A549 (cell line): ENCODE measurements around the gene MBP. TPM values are rescaled to one million over a fixed set of nuclear protein-coding genes. Genes with fewer than 3 reads are reported as not detected.

ENCODE experiments used
- ATAC-seq, 2 experiments: fragments of 200-7000 bp in 1 of 2; fragments of >200 bp in 1 of 2; cut with Nextera tagmentation in 1 of 2; cut with Tn5 transposase in 1 of 2; 3 replicates each; pipeline versions ENCODE4 v1.8.0 to v1.9.1; 2018 to 2020; ENCODE audit warnings: mild to moderate bottlenecking in 1 of 2, moderate library complexity in 1 of 2
- CTCF ChIA-PET: fragments of 300-600 bp; sonication (Branson Sonifier 250); formaldehyde crosslinking; extraction: SDS; loops from one replicate; lab custom pipeline; 2021; ENCODE audit warnings: antibody characterized with exemption, inconsistent platforms; lab: Yijun Ruan, JAX
- POLR2A ChIA-PET: fragments of 350-600 bp; formaldehyde crosslinking; extraction: SDS; loops from one replicate; lab custom pipeline; 2021; ENCODE audit warnings: antibody characterized with exemption, inconsistent platforms; lab: Yijun Ruan, JAX
- DNase-seq, 2 experiments: peaks; one replicate each; pipeline versions ENCODE4 v3.0.0 to v3.0.0-alpha.2; 2011 to 2016; ENCODE audit warnings: low read depth in 1 of 2, low spot score in 1 of 2
- FAIRE-seq: peaks from 2 replicates; lab custom pipeline; 2011; peaks lifted over from hg19 to GRCh38; lab: Jason Lieb, UNC
- H3K27ac ChIP-seq, 2 experiments: fragments of >200 bp; sonication (Bioruptor Twin); formaldehyde crosslinking; 3 replicates each; pipeline ENCODE4 v1.5.1; 2016 to 2017
- H3K4me1 ChIP-seq: fragments of >200 bp; sonication (Bioruptor Twin); formaldehyde crosslinking; 3 replicates; pipeline ENCODE4 v1.6.1; 2016
- H3K4me2 ChIP-seq: fragments of >200 bp; sonication (Bioruptor Twin); formaldehyde crosslinking; 3 replicates; pipeline ENCODE4 v1.6.1; 2016
- H3K4me3 ChIP-seq: fragments of >200 bp; sonication (Bioruptor Twin); formaldehyde crosslinking; 3 replicates; pipeline ENCODE4 v1.5.1; 2016
- H3K9me3 ChIP-seq: fragments of >200 bp; sonication (Bioruptor Twin); formaldehyde crosslinking; 3 replicates; pipeline ENCODE4 v1.6.1; 2016
- BCL3 ChIP-seq: fragments of >200 bp; sonication (Bioruptor Twin); formaldehyde crosslinking; IDR thresholded peaks from 3 replicates; pipeline ENCODE4 v1.6.1; 2016
- BHLHE40 ChIP-seq: IDR thresholded peaks from 2 replicates; pipeline ENCODE4 v1.6.1; 2012; ENCODE audit warnings: low read depth, low read length, inconsistent platforms
- CBX8 ChIP-seq: fragments of 200-600 bp; sonication (generic); IDR thresholded peaks from 2 replicates; pipeline ENCODE4 v1.6.1; 2016
- CEBPB ChIP-seq, 2 experiments: fragments of >200 bp in 1 of 2; sonication (Bioruptor Twin) in 1 of 2; formaldehyde crosslinking in 1 of 2; IDR thresholded peaks; 2 replicates each; pipeline ENCODE4 v1.6.1; 2012 to 2016
- CHD2 ChIP-seq: fragments of 150-350 bp; IDR thresholded peaks from 2 replicates; pipeline ENCODE4 v1.6.1; 2014; ENCODE audit warnings: low read length; ENCODE audit not compliant: partially characterized antibody
- EHF ChIP-seq: fragments of 250-450 bp; sonication (Bioruptor Pico); IDR thresholded peaks from 2 replicates; pipeline ENCODE4 v1.5.0; 2020; ENCODE audit warnings: mild to moderate bottlenecking
- EHMT2 ChIP-seq: fragments of 200-600 bp; sonication (generic); IDR thresholded peaks from 2 replicates; pipeline ENCODE4 v1.6.1; 2016; ENCODE audit warnings: antibody characterized with exemption, low read depth, mild to moderate bottlenecking, moderate library complexity
- FOSL2 ChIP-seq, 2 experiments: fragments of 450-650 bp in 1 of 2; fragments of >200 bp in 1 of 2; sonication (Bioruptor Twin) in 1 of 2; formaldehyde crosslinking; IDR thresholded peaks; 2 replicates each; pipeline versions ENCODE4 v1.5.0 to v1.6.1; 2016 to 2020; ENCODE audit warnings: mild to moderate bottlenecking in 1 of 2, moderate library complexity in 1 of 2
- FOXS1 ChIP-seq: fragments of 250-450 bp; sonication (Bioruptor Pico); IDR thresholded peaks from 2 replicates; pipeline ENCODE4 v1.5.0; 2020; ENCODE audit warnings: mild to moderate bottlenecking, moderate library complexity
- HEYL ChIP-seq: fragments of 250-450 bp; sonication (Bioruptor Pico); IDR thresholded peaks from 2 replicates; pipeline ENCODE4 v1.8.0; 2021; ENCODE audit warnings: mild to moderate bottlenecking, moderate library complexity
- MAZ ChIP-seq: fragments of 150-350 bp; IDR thresholded peaks from 2 replicates; pipeline ENCODE4 v1.6.1; 2014; ENCODE audit warnings: antibody characterized with exemption, low read depth, low read length, borderline replicate concordance
- MYC ChIP-seq: IDR thresholded peaks from 2 replicates; pipeline ENCODE4 v1.6.1; 2012; ENCODE audit warnings: mild to moderate bottlenecking, inconsistent platforms, low read length, improper control_type of control experiment, borderline replicate concordance
- NFE2L2 ChIP-seq: fragments of 150-350 bp; conservative IDR thresholded peaks from 2 replicates; pipeline ENCODE4 v1.6.1; 2014; ENCODE audit warnings: low read length
- NPAS2 ChIP-seq: fragments of 250-450 bp; sonication (Bioruptor Pico); IDR thresholded peaks from 2 replicates; pipeline ENCODE4 v1.8.0; 2022; ENCODE audit warnings: mild to moderate bottlenecking, moderate library complexity, borderline replicate concordance
- PBX3 ChIP-seq: IDR thresholded peaks from 2 replicates; pipeline ENCODE4 v1.6.1; 2012
- POLR2A ChIP-seq: IDR thresholded peaks from 2 replicates; pipeline ENCODE4 v1.6.1; 2012; ENCODE audit warnings: mild to moderate bottlenecking, low read length
- POLR2AphosphoS2 ChIP-seq: conservative IDR thresholded peaks from 2 replicates; pipeline ENCODE4 v1.6.1; 2012; ENCODE audit warnings: low read length, improper control_type of control experiment, inconsistent platforms
- RARB ChIP-seq: fragments of 250-450 bp; sonication (Bioruptor Pico); IDR thresholded peaks from 2 replicates; pipeline ENCODE4 v1.8.0; 2021; ENCODE audit warnings: mild to moderate bottlenecking, moderate library complexity
- RCOR1 ChIP-seq: fragments of 150-350 bp; IDR thresholded peaks from 2 replicates; pipeline ENCODE4 v1.6.1; 2014; ENCODE audit warnings: antibody characterized with exemption, low read length, low read depth
- RNF2 ChIP-seq: fragments of 200-600 bp; sonication (generic); IDR thresholded peaks from 2 replicates; pipeline ENCODE4 v1.6.1; 2016; ENCODE audit warnings: low read depth, mild to moderate bottlenecking, antibody characterized with exemption, moderate library complexity, borderline replicate concordance
- SMC3 ChIP-seq: fragments of >200 bp; sonication (Bioruptor Twin); formaldehyde crosslinking; IDR thresholded peaks from 3 replicates; pipeline ENCODE4 v1.6.1; 2018; ENCODE audit warnings: inconsistent platforms
- TFCP2L1 ChIP-seq: fragments of 250-450 bp; sonication (Bioruptor Pico); IDR thresholded peaks from 2 replicates; pipeline ENCODE4 v1.5.0; 2021; ENCODE audit warnings: mild to moderate bottlenecking
- ZNF302 ChIP-seq: fragments of 250-450 bp; sonication (Bioruptor Pico); IDR thresholded peaks from 2 replicates; pipeline ENCODE4 v1.9.0; 2021; ENCODE audit warnings: inconsistent platforms, mild to moderate bottlenecking, moderate library complexity
- WGBS: methylation state at CpG from one replicate; pipeline ENCODE4 v1.1.6; 2017; ENCODE audit errors: missing lambda C conversion rate; 5-methylcytosine and 5-hydroxymethylcytosine counted together
- polyA plus RNA-seq, 4 experiments: library from polyadenylated mRNA; depleted of rRNA in 3 of 4; stranded (reverse); fragments of >200 nt; fragmentation: RNase III in 1 of 4; extraction: RNeasy Plus Mini Kit Qiagen cat#74134 plus additional on column Dnase treatment in 1 of 4; gene quantifications; 2 replicates in 3 of 4; 3 replicates in 1 of 4; pipeline ENCODE4 v1.2.3, GENCODE V29; 2011 to 2017
- TF ChIP-seq, protein P1 (sequence below): fragments of 250-450 bp; sonication (Bioruptor Pico); IDR thresholded peaks from 2 replicates; pipeline ENCODE4 v1.5.0; 2021; ENCODE audit warnings: mild to moderate bottlenecking, moderate library complexity, borderline replicate concordance
- TF ChIP-seq, protein P2 (sequence below): fragments of 450-650 bp; IDR thresholded peaks from 2 replicates; pipeline ENCODE4 v1.6.1; 2014; ENCODE audit warnings: antibody characterized with exemption
- TF ChIP-seq, protein P3 (sequence below): fragments of >200 bp; sonication (Bioruptor Twin); formaldehyde crosslinking; IDR thresholded peaks from 2 replicates; pipeline ENCODE4 v1.6.1; 2016
- TF ChIP-seq, protein P4 (sequence below): fragments of >200 bp; sonication (Bioruptor Twin); formaldehyde crosslinking; IDR thresholded peaks from 3 replicates; pipeline ENCODE4 v1.5.1; 2016

Gene MBP
- polyA plus RNA-seq, 2 of the 4 experiments (the other 2 are of a cell fraction), result 8.6 to 33.1 TPM

DNA sequence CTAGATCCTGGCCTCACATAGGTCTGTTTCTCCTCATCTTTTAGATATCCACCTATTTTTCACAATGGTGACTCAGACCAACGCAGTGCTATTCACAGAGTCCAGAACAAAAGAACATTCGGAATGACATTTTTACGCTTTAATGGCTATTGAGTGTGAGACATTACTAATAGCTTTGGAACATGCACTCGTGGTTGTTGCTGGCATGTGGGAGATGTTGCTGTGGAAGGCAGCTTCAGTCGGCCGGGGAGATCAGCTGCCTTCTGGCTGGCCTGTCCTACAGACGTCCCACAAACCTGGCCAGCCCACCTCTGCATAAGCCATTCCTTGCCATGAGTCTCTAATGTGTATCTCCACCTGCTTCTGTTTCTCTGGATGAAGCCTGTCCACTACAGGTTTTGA, 3.4 kb downstream of the MBP start:
- POLR2A ChIA-PET, result no interaction called here
- 39% methylated on average over 7 of the region's 7 CpGs for WGBS
- H3K27ac ChIP-seq, result peak overlapping the region; percentile 80 to 98
- no peaks in the 10 kb centered on the region for H3K9me3 ChIP-seq
- H3K4me1 ChIP-seq, result peaks cover 62% of the 10 kb centered on the region
- ATAC-seq (no peak), FAIRE-seq (no peak), DNase-seq (no peak)
- TF ChIP-seq RNF2 (no peak), FOSL2 (IDR thresholded peaks at IDR 0.05) (no peak), FOSL2 (CRISPR knock-in tag; IDR thresholded peaks at IDR 0.05) (peak; percentile 44)
- H3K4me2 ChIP-seq, result peak overlapping the region; percentile 71
- H3K4me3 ChIP-seq, result no peak overlapping the region
- CTCF ChIA-PET, result interaction anchor here (2.4 kb wide), 1 partner anchor 83 kb away, joined by 7 read pairs; no protein-coding TSS in a partner anchor

DNA sequence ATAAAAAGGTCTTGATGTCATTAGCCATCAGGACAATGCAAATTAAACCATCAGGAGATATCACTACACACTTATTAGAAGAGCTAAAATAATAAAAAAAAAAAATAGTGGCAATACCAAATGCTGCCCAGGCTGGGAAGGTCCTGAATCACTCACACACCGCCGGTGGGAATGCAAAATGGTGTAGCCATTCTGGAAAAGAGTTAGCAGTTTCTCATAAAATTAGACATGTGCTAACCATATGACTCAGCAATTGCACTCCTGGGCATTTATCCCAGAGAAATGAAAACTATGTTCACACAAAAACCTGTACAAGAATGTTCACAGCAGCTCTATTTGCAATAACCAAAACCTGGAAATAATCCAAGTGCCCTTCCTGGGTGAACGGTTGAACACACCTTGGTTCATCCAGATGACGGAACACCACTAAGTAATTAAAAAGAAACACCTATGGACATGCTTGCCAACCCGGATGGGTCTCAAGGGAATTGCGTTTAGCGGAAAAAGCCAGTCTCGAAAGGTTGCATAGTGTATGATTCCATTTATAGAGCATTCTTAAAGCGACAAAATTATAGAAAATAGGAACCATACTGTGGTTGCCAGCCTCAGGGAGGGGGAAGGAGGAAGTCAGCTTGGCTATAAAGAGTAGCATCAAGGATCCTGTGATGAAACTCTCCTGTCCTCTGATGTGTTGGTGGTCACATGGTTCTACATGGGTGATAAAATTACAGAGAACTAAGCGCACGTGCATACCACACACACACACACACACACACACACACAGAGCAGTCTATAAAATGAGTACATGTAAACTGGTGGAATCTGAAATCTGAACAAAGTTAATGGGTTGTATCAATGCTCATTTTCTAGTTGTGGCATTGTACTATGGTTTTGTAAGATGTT, 4.6 kb downstream of the MBP start:
- peak in 1 of 2 experiments; percentile 92 for DNase-seq
- ChIA-PET POLR2A (interaction anchor here (1.1 to 1.2 kb wide), 2 partner anchors 11 to 14 kb away, joined by 3 to 6 read pairs; no protein-coding TSS in a partner anchor), CTCF (interaction anchor here (0.9 kb wide), 1 partner anchor 81 kb away, joined by 3 read pairs; no protein-coding TSS in a partner anchor)
- peak; percentile 55 to 59 for ATAC-seq
- peak overlapping the region; percentile 3; the same call in 1 of the 3 replicates for H3K4me3 ChIP-seq
- H3K4me2 ChIP-seq, result peak overlapping the region; percentile 71
- peaks cover 63% of the 10 kb centered on the region for H3K4me1 ChIP-seq
- H3K9me3 ChIP-seq, result no peaks in the 10 kb centered on the region
- 4% methylated on average over 11 of the region's 11 CpGs for WGBS
- FAIRE-seq, result peak; percentile 49
- peak overlapping the region; percentile 80 to 98 for H3K27ac ChIP-seq
- TF ChIP-seq CBX8 (no peak), MAZ (no peak), BHLHE40 (peak; percentile 59), EHMT2 (no peak), NPAS2 (CRISPR knock-in tag) (peak; percentile 62; the same call in 1 of the 2 replicates), HEYL (0 out of 2 replicates have a peak, but pooled peaks have one; percentile 12), MYC (0 out of 2 replicates have a peak, but pooled peaks have one; percentile 33), EHF (0 out of 2 replicates have a peak, but pooled peaks have one; percentile 60), CHD2 (no peak), ZNF302 (CRISPR knock-in tag) (0 out of 2 replicates have a peak, but pooled peaks have one; percentile 28), BCL3 (0 out of 3 replicates have a peak, but pooled peaks have one; percentile 39), FOXS1 (CRISPR knock-in tag) (no peak), PBX3 (no peak), SMC3 (peak; percentile 8; the same call in 1 of the 3 replicates), RCOR1 (no peak), POLR2AphosphoS2 (no peak), FOSL2 (IDR thresholded peaks at IDR 0.05) (peak; percentile 58), FOSL2 (CRISPR knock-in tag; IDR thresholded peaks at IDR 0.05) (peak; percentile 68), TFCP2L1 (no peak), RARB (CRISPR knock-in tag) (no peak), CEBPB (IDR thresholded peaks at IDR 0.05) (peak; percentile 51 to 72; a peak in 3 of 4 replicates), POLR2A (no peak), NFE2L2 (peak; percentile 70)
- TF ChIP-seq, protein P1, sequence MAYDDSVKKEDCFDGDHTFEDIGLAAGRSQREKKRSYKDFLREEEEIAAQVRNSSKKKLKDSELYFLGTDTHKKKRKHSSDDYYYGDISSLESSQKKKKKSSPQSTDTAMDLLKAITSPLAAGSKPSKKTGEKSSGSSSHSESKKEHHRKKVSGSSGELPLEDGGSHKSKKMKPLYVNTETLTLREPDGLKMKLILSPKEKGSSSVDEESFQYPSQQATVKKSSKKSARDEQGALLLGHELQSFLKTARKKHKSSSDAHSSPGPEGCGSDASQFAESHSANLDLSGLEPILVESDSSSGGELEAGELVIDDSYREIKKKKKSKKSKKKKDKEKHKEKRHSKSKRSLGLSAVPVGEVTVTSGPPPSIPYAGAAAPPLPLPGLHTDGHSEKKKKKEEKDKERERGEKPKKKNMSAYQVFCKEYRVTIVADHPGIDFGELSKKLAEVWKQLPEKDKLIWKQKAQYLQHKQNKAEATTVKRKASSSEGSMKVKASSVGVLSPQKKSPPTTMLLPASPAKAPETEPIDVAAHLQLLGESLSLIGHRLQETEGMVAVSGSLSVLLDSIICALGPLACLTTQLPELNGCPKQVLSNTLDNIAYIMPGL (CRISPR knock-in tag), result no peak
- TF ChIP-seq, protein P2, sequence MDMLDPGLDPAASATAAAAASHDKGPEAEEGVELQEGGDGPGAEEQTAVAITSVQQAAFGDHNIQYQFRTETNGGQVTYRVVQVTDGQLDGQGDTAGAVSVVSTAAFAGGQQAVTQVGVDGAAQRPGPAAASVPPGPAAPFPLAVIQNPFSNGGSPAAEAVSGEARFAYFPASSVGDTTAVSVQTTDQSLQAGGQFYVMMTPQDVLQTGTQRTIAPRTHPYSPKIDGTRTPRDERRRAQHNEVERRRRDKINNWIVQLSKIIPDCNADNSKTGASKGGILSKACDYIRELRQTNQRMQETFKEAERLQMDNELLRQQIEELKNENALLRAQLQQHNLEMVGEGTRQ, result peak; percentile 53; the same call in 1 of the 2 replicates
- TF ChIP-seq, protein P3, sequence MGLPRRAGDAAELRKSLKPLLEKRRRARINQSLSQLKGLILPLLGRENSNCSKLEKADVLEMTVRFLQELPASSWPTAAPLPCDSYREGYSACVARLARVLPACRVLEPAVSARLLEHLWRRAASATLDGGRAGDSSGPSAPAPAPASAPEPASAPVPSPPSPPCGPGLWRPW, result no peak
- TF ChIP-seq, protein P4, sequence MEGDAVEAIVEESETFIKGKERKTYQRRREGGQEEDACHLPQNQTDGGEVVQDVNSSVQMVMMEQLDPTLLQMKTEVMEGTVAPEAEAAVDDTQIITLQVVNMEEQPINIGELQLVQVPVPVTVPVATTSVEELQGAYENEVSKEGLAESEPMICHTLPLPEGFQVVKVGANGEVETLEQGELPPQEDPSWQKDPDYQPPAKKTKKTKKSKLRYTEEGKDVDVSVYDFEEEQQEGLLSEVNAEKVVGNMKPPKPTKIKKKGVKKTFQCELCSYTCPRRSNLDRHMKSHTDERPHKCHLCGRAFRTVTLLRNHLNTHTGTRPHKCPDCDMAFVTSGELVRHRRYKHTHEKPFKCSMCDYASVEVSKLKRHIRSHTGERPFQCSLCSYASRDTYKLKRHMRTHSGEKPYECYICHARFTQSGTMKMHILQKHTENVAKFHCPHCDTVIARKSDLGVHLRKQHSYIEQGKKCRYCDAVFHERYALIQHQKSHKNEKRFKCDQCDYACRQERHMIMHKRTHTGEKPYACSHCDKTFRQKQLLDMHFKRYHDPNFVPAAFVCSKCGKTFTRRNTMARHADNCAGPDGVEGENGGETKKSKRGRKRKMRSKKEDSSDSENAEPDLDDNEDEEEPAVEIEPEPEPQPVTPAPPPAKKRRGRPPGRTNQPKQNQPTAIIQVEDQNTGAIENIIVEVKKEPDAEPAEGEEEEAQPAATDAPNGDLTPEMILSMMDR, result no peak
